ENCODE measurements around the gene RMP24.
"Not testable (repeated sequence)": the region's sequence is repeated elsewhere in the genome, so short reads cannot be mapped to it uniquely, and the experiment has no call there.

The RMP24 gene

GRCh38 chr18:35972197-35973000 lies at the start of gene RMP24:
Gene RMP24, plus strand, starts transcription at chr18:35972679.
- peak; percentile 73 to 89 for DNase-seq

GRCh38 chr18:35923939-35924684 lies 48.4 kb upstream of the RMP24 start:
- DNase-seq, result no peak

GRCh38 chr18:35926884-35927283 lies 45.6 kb upstream of the RMP24 start:
- DNase-seq, result no peak

- DNase-seq, result no peak
These were observed 45.0 kb upstream of the RMP24 start for GRCh38 chr18:35927430-35927829.

- DNase-seq, result no peak
These were observed 38.5 kb upstream of the RMP24 start for GRCh38 chr18:35933982-35934381.

- no peak for DNase-seq
These were observed 37.6 kb upstream of the RMP24 start for GRCh38 chr18:35934891-35935290.

GRCh38 chr18:35935805-35936204 lies 36.7 kb upstream of the RMP24 start:
- no peak for DNase-seq

- DNase-seq, result no peak
These were observed 35.5 kb upstream of the RMP24 start for GRCh38 chr18:35936951-35937350.

GRCh38 chr18:35938158-35938557 lies 34.3 kb upstream of the RMP24 start:
- DNase-seq, result no peak

- no peak for DNase-seq
These were observed 33.9 kb upstream of the RMP24 start for GRCh38 chr18:35938562-35938961.

GRCh38 chr18:35939138-35939537 lies 33.3 kb upstream of the RMP24 start:
- no peak for DNase-seq

GRCh38 chr18:35941299-35941698 lies 31.2 kb upstream of the RMP24 start:
- DNase-seq, result no peak

- DNase-seq, result no peak
These were observed 30.3 kb upstream of the RMP24 start for GRCh38 chr18:35942133-35942532.

- DNase-seq, result no peak
These were observed 29.8 kb upstream of the RMP24 start for GRCh38 chr18:35942661-35943060.

GRCh38 chr18:35948080-35948479 lies 24.4 kb upstream of the RMP24 start:
- no peak for DNase-seq

GRCh38 chr18:35949090-35949489 lies 23.4 kb upstream of the RMP24 start:
- no peak for DNase-seq

- peak; percentile 21 to 50 for DNase-seq
These were observed 22.4 kb upstream of the RMP24 start for GRCh38 chr18:35949903-35950627.

- no peak for DNase-seq
These were observed 21.9 kb upstream of the RMP24 start for GRCh38 chr18:35950628-35950982.

- no peak for DNase-seq
These were observed 18.8 kb upstream of the RMP24 start for GRCh38 chr18:35953688-35954087.

- no peak for DNase-seq
These were observed 16.3 kb upstream of the RMP24 start for GRCh38 chr18:35956226-35956625.

- DNase-seq, result no peak
These were observed 10.2 kb upstream of the RMP24 start for GRCh38 chr18:35962320-35962719.

- no peak for DNase-seq
These were observed 8.2 kb upstream of the RMP24 start for GRCh38 chr18:35964319-35964718.

GRCh38 chr18:35967866-35968265 lies 4.6 kb upstream of the RMP24 start:
- not testable (repeated sequence) for DNase-seq
